Breast epithelium (tissue), 3 donors: Measurements from ENCODE around the gene BFSP2.

Experiments used
- POLR2A ChIP-seq: fragments of 450-650 bp; IDR thresholded peaks from one replicate; pipeline ENCODE4 v1.6.1; 2016; ENCODE audit warnings: antibody characterized with exemption, mild to moderate bottlenecking, moderate library complexity
- POLR2AphosphoS5 ChIP-seq, 3 donors: sonication (generic); formaldehyde crosslinking; IDR thresholded peaks; one replicate each; pipeline ENCODE4 v1.6.1; 2017; ENCODE audit warnings: antibody characterized with exemption in 3 of 3
- TF ChIP-seq, protein P1 (sequence below), 3 donors: fragments of 450-650 bp; IDR thresholded peaks; one replicate each; pipeline ENCODE4 v1.5.1; 2016 to 2017; ENCODE audit warnings: antibody characterized with exemption in 3 of 3, mild to moderate bottlenecking in 3 of 3, moderate library complexity in 3 of 3

DNA sequence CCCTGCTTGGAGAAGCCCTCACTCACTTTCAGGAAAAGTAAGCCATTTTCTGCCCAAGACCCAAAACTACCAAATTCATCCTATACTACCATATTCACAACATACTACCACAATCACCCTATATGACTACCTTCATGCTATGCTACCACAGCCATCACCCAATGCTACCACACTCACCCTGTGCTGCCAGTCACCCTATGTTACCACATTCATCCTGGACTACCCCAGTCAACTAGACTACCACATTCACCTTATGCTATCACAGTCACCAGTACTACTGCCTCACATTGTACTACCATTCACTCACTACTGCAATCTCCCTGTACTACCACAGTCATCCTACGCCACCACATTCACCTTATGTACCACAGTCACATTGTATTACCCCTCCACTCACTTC lies 115.3 kb downstream of the BFSP2 start:
- TF ChIP-seq POLR2A (no peak), POLR2AphosphoS5 (IDR thresholded peaks at IDR 0.05) (no peak)
- TF ChIP-seq, protein P1, sequence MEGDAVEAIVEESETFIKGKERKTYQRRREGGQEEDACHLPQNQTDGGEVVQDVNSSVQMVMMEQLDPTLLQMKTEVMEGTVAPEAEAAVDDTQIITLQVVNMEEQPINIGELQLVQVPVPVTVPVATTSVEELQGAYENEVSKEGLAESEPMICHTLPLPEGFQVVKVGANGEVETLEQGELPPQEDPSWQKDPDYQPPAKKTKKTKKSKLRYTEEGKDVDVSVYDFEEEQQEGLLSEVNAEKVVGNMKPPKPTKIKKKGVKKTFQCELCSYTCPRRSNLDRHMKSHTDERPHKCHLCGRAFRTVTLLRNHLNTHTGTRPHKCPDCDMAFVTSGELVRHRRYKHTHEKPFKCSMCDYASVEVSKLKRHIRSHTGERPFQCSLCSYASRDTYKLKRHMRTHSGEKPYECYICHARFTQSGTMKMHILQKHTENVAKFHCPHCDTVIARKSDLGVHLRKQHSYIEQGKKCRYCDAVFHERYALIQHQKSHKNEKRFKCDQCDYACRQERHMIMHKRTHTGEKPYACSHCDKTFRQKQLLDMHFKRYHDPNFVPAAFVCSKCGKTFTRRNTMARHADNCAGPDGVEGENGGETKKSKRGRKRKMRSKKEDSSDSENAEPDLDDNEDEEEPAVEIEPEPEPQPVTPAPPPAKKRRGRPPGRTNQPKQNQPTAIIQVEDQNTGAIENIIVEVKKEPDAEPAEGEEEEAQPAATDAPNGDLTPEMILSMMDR (IDR thresholded peaks at IDR 0.05): no peak
